NT2/D1 (cell line): ENCODE measurements around the gene CPLANE2.
"Not testable (repeated sequence)": the region's sequence is repeated elsewhere in the genome, so short reads cannot be mapped to it uniquely, and the experiment has no call there.

Experiments used
- SUZ12 ChIP-seq: IDR thresholded peaks from 2 replicates; pipeline ENCODE4 v1.6.1; 2011; ENCODE audit not compliant: insufficient read length, insufficient read depth; ENCODE audit errors: extremely low read depth
- YY1 ChIP-seq: IDR thresholded peaks from 2 replicates; pipeline ENCODE4 v1.6.1; 2011; ENCODE audit not compliant: insufficient read length, insufficient read depth
- ZNF274 ChIP-seq: IDR thresholded peaks from 2 replicates; pipeline ENCODE4 v1.6.1; 2011; ENCODE audit warnings: mild to moderate bottlenecking, low read depth, low read length

DNA sequence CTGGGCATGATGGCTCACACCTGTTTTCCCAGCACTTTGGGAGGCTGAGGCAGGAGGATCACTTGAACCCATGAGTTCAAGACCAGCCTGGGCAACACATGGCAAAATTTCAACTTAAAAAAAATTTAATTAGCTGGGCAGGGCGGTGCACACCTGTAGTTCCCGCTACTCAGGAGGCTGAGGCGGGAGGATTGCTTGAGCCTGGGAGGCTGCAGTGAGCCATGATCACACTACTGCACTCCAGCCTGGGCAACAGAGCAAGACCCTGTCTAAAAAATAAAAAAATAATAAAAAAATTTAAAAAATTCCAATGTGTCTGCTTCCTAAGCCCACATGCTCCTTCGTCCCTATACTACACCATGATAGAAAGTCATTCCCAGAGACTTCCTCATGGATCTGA lies 40.8 kb downstream of the CPLANE2 start:
- TF ChIP-seq YY1, SUZ12, ZNF274: not testable (repeated sequence)
